Neural progenitor cell (in vitro differentiated cells): Measurements from ENCODE around the gene EHMT1. TPM values are rescaled to one million over a fixed set of nuclear protein-coding genes. Genes with fewer than 3 reads are reported as not detected.

Experiments
- DNase-seq: peaks from one replicate; pipeline ENCODE4 v3.0.0-alpha.2; 2016; ENCODE audit warnings: low spot score
- H2AFZ ChIP-seq: fragments of 200-600 bp; sonication (generic); replicated peaks from 2 replicates; pipeline ENCODE4 v1.6.1; 2016; ENCODE audit warnings: antibody characterized with exemption
- H3F3A ChIP-seq: fragments of 200-600 bp; sonication (generic); 2 replicates; pipeline ENCODE4 v1.6.1; 2016; ENCODE audit warnings: antibody characterized with exemption, low read depth
- H3K27ac ChIP-seq: fragments of 200-600 bp; sonication (generic); 2 replicates; pipeline ENCODE4 v1.5.1; 2016; ENCODE audit warnings: mild to moderate bottlenecking
- H3K27me3 ChIP-seq: fragments of 200-600 bp; sonication (generic); 2 replicates; pipeline ENCODE4 v1.6.1; 2016; ENCODE audit warnings: mild to moderate bottlenecking, moderate library complexity
- H3K36me3 ChIP-seq: fragments of 200-600 bp; sonication (generic); 2 replicates; pipeline ENCODE4 v1.5.1; 2016
- H3K4me1 ChIP-seq: fragments of 200-600 bp; sonication (generic); 2 replicates; pipeline ENCODE4 v1.6.1; 2016; ENCODE audit warnings: mixed run types
- H3K4me2 ChIP-seq: fragments of 200-600 bp; sonication (generic); 2 replicates; pipeline ENCODE4 v1.6.1; 2016
- H3K4me3 ChIP-seq: fragments of 200-600 bp; sonication (generic); 2 replicates; pipeline ENCODE4 v1.5.1; 2016
- H3K79me2 ChIP-seq: fragments of 200-600 bp; sonication (generic); 2 replicates; pipeline ENCODE4 v1.6.1; 2016; ENCODE audit warnings: low read depth
- H3K9ac ChIP-seq: fragments of 200-600 bp; sonication (generic); 2 replicates; pipeline ENCODE4 v1.6.1; 2016
- H3K9me3 ChIP-seq: fragments of 200-600 bp; sonication (generic); 2 replicates; pipeline ENCODE4 v1.5.1; 2016; ENCODE audit warnings: low read depth
- H4K20me1 ChIP-seq: fragments of 200-600 bp; sonication (generic); 2 replicates; pipeline ENCODE4 v1.6.1; 2016; ENCODE audit warnings: low read depth
- H3K27ac Mint-ChIP-seq: 3 replicates; pipeline ENCODE4 v1.8.0; 2021; ENCODE audit warnings: mixed read lengths
- H3K27me3 Mint-ChIP-seq: 2 replicates; pipeline ENCODE4 v1.8.0; 2022; ENCODE audit warnings: low read depth, mild to moderate bottlenecking, inconsistent platforms, moderate library complexity, mixed read lengths; ENCODE audit not compliant: insufficient read depth
- H3K36me3 Mint-ChIP-seq: 3 replicates; pipeline ENCODE4 v1.8.0; 2021; ENCODE audit warnings: mixed read lengths
- H3K4me1 Mint-ChIP-seq: 3 replicates; pipeline ENCODE4 v1.8.0; 2021; ENCODE audit warnings: mixed read lengths
- H3K4me3 Mint-ChIP-seq: 3 replicates; pipeline ENCODE4 v1.8.0; 2021; ENCODE audit warnings: mild to moderate bottlenecking, moderate library complexity, mixed read lengths
- H3K9me3 Mint-ChIP-seq: 3 replicates; pipeline ENCODE4 v1.8.0; 2020; ENCODE audit warnings: mixed read lengths
- EZH2 ChIP-seq: fragments of 200-600 bp; sonication (generic); IDR thresholded peaks from 2 replicates; pipeline ENCODE4 v1.6.1; 2017; ENCODE audit warnings: antibody characterized with exemption, mild to moderate bottlenecking, moderate library complexity
- EZH2phosphoT487 ChIP-seq: fragments of 200-600 bp; sonication (generic); IDR thresholded peaks from 2 replicates; pipeline ENCODE4 v1.6.1; 2017; ENCODE audit warnings: antibody characterized with exemption
- total RNA-seq: library from RNA; depleted of rRNA; stranded (reverse); fragments of >200 nt; gene quantifications from 2 replicates; pipeline ENCODE4 v1.2.3, GENCODE V29; 2015; ENCODE audit warnings: low replicate concordance
- TF ChIP-seq, protein P1 (sequence below): fragments of 200-600 bp; sonication (generic); IDR thresholded peaks from 2 replicates; pipeline ENCODE4 v1.5.1; 2017; ENCODE audit warnings: antibody characterized with exemption, mild to moderate bottlenecking

The EHMT1 gene
- total RNA-seq, 1 donor from 2014 or later, result 47.8 TPM

DNA sequence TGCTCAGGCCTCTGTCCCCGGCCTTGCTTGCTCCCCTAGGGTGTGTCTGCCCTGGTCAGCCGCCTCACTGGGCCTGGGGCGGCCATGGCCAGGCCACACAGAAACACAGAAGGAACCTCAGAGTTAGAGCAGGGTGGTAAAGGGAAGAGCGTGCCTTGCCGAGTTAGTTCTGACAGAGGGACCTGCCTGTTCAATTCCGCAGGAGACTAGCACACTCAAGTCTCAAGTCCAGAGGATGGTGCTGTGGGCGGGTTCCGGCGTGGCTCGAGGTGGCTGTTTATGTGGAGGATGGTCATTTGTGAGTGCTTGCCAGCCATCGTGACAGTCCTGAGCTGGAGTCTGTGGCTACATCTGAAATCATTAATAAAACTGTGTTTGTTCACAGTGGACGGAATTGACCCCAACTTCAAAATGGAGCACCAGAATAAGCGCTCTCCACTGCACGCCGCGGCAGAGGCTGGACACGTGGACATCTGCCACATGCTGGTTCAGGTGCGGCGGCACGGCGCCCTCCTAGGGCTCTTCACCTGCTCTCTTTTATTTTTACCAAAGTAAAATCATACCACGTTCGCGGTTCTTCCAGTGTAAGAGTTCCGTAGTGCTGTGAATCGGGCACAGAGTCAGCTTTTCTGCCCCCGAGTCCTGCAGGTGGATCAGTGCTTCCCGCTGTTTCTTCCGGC lies 163.2 kb downstream of the EHMT1 start:
- DNase-seq, result no peak
- peaks cover 7% of the 10 kb centered on the region for H3F3A ChIP-seq
- H3K79me2 ChIP-seq, result peaks cover 6% of the 10 kb centered on the region
- H3K27me3 ChIP-seq, result no peaks in the 10 kb centered on the region
- H3K9me3 Mint-ChIP-seq, result no peaks in the 10 kb centered on the region
- H3K9ac ChIP-seq, result no peak overlapping the region
- H3K4me3 ChIP-seq, result no peak overlapping the region
- no peak for TF ChIP-seq EZH2
- TF ChIP-seq, protein P1, sequence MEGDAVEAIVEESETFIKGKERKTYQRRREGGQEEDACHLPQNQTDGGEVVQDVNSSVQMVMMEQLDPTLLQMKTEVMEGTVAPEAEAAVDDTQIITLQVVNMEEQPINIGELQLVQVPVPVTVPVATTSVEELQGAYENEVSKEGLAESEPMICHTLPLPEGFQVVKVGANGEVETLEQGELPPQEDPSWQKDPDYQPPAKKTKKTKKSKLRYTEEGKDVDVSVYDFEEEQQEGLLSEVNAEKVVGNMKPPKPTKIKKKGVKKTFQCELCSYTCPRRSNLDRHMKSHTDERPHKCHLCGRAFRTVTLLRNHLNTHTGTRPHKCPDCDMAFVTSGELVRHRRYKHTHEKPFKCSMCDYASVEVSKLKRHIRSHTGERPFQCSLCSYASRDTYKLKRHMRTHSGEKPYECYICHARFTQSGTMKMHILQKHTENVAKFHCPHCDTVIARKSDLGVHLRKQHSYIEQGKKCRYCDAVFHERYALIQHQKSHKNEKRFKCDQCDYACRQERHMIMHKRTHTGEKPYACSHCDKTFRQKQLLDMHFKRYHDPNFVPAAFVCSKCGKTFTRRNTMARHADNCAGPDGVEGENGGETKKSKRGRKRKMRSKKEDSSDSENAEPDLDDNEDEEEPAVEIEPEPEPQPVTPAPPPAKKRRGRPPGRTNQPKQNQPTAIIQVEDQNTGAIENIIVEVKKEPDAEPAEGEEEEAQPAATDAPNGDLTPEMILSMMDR, result no peak
- TF ChIP-seq EZH2phosphoT487, result no peak
- H3K36me3 Mint-ChIP-seq, result peaks cover 43% of the 10 kb centered on the region
- H3K9me3 ChIP-seq, result no peaks in the 10 kb centered on the region
- H3K4me2 ChIP-seq, result no peak overlapping the region
- H2AFZ ChIP-seq, result no peak overlapping the region
- H3K27ac ChIP-seq, result no peak overlapping the region
- H3K27me3 Mint-ChIP-seq, result no peaks in the 10 kb centered on the region
- H4K20me1 ChIP-seq, result peaks cover 41% of the 10 kb centered on the region
- H3K36me3 ChIP-seq, result no peaks in the 10 kb centered on the region
- H3K4me1 Mint-ChIP-seq, result peaks cover 20% of the 10 kb centered on the region
- peaks cover 11% of the 10 kb centered on the region for H3K4me1 ChIP-seq
- no peak overlapping the region for H3K27ac Mint-ChIP-seq
- no peak overlapping the region for H3K4me3 Mint-ChIP-seq

DNA sequence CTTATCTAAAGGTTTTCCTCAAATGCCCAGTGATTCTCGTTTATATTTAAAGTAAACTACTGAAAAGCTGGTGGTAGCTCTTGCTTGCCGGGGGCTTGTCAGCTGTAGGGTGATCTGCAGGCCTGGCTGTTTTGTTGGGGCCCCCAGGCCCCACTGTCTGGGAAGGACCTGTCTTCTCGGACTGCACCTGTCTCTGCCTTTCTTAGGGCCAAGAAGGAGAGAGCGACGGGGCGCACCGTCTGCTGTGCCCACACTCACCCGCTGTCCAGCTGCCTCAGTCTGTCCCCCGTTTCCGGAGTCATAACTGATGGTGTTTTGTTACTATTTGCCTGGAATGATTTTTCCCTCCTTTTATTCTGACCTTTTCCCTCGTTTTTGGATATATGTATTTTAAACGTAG lies 164.7 kb downstream of the EHMT1 start:
- H3K27ac ChIP-seq, result no peak overlapping the region
- no peaks in the 10 kb centered on the region for H3K9me3 ChIP-seq
- peaks cover 48% of the 10 kb centered on the region for H4K20me1 ChIP-seq
- H3K4me3 Mint-ChIP-seq, result no peak overlapping the region
- no peaks in the 10 kb centered on the region for H3K27me3 ChIP-seq
- no peaks in the 10 kb centered on the region for H3K9me3 Mint-ChIP-seq
- H3K4me1 Mint-ChIP-seq, result peaks cover 22% of the 10 kb centered on the region
- no peak overlapping the region for H3K27ac Mint-ChIP-seq
- no peak for TF ChIP-seq EZH2phosphoT487
- TF ChIP-seq, protein P1, result no peak
- no peak for TF ChIP-seq EZH2
- no peaks in the 10 kb centered on the region for H3K36me3 ChIP-seq
- H3K27me3 Mint-ChIP-seq, result peaks cover 2% of the 10 kb centered on the region
- no peak overlapping the region for H3K9ac ChIP-seq
- peaks cover 6% of the 10 kb centered on the region for H3K79me2 ChIP-seq
- H3K4me2 ChIP-seq, result no peak overlapping the region
- H3K36me3 Mint-ChIP-seq, result peaks cover 40% of the 10 kb centered on the region
- H3F3A ChIP-seq, result peaks cover 7% of the 10 kb centered on the region
- DNase-seq, result no peak
- H3K4me3 ChIP-seq, result no peak overlapping the region
- H2AFZ ChIP-seq, result no peak overlapping the region
- H3K4me1 ChIP-seq, result peaks cover 11% of the 10 kb centered on the region

DNA sequence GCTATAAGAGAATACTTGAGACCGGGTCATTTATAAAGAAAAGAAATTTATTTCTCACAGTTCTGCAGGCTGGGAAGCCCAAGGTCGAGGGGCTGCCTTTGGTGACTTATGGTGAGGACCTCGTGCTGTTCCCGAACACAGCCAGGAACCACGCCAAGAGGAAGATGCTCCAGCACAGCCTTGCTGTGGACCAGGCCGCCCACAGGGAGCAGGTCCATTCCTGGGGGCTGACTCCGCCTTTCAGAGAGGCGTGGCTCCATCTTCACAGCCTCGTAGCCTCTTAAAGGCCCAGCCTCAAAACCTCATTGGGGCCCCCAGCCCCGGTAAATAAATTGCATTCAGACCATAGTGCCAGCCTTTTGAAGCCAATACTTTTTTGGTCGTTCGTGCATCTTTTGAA lies 165.2 kb downstream of the EHMT1 start:
- Histone ChIP-seq H3K27me3 (no peaks in the 10 kb centered on the region), H3K9ac (no peak overlapping the region), H3K4me2 (no peak overlapping the region), H3K4me1 (peaks cover 11% of the 10 kb centered on the region), H3K79me2 (peaks cover 6% of the 10 kb centered on the region), H3K4me3 (no peak overlapping the region), H3K9me3 (no peaks in the 10 kb centered on the region), H3F3A (peaks cover 7% of the 10 kb centered on the region), H2AFZ (no peak overlapping the region), H3K27ac (no peak overlapping the region), H4K20me1 (peaks cover 50% of the 10 kb centered on the region), H3K36me3 (no peaks in the 10 kb centered on the region)
- Mint-ChIP-seq H3K9me3 (no peaks in the 10 kb centered on the region), H3K36me3 (peaks cover 35% of the 10 kb centered on the region), H3K4me1 (peaks cover 22% of the 10 kb centered on the region), H3K4me3 (no peak overlapping the region), H3K27me3 (peaks cover 2% of the 10 kb centered on the region), H3K27ac (no peak overlapping the region)
- no peak for DNase-seq
- TF ChIP-seq EZH2 (no peak), EZH2phosphoT487 (no peak)
- TF ChIP-seq, protein P1, result no peak
